GM10847 (cell line): Measurements from ENCODE around the gene TPGS2.

Source experiments
- POLR2A ChIP-seq: IDR thresholded peaks from 2 replicates; pipeline ENCODE4 v1.6.1; 2011; ENCODE audit not compliant: insufficient read length; ENCODE audit errors: extremely low read depth

Gene TPGS2

GRCh38 chr18:36828630-36829361, at the start of gene TPGS2, which contains the start of gene KIAA1328:
Gene TPGS2 (minus strand): TSS chr18:36829002. CDS start chr18:36828767, 235 bp downstream.
Gene KIAA1328 (plus strand): TSS chr18:36829127. CDS start chr18:36829139, 12 bp downstream.
- TF ChIP-seq POLR2A = peak; percentile 44

GRCh38 chr18:36872329-36872728, 43.5 kb upstream of the TPGS2 start:
- no peak for TF ChIP-seq POLR2A

- no peak for TF ChIP-seq POLR2A
These were observed 43.0 kb upstream of the TPGS2 start for GRCh38 chr18:36871801-36872200.

- no peak for TF ChIP-seq POLR2A
These were observed 38.3 kb upstream of the TPGS2 start for GRCh38 chr18:36867056-36867455.

- TF ChIP-seq POLR2A = no peak
These were observed 33.4 kb upstream of the TPGS2 start for GRCh38 chr18:36862182-36862581.

- no peak for TF ChIP-seq POLR2A
These were observed 28.0 kb upstream of the TPGS2 start for GRCh38 chr18:36856815-36857214.

- no peak for TF ChIP-seq POLR2A
These were observed 22.4 kb upstream of the TPGS2 start for GRCh38 chr18:36851202-36851590.

- no peak for TF ChIP-seq POLR2A
These were observed 21.9 kb upstream of the TPGS2 start for GRCh38 chr18:36850527-36851201.

GRCh38 chr18:36849288-36850006, 20.6 kb upstream of the TPGS2 start:
- no peak for TF ChIP-seq POLR2A

- no peak for TF ChIP-seq POLR2A
These were observed 19.8 kb upstream of the TPGS2 start for GRCh38 chr18:36848609-36849008.

GRCh38 chr18:36843784-36844183, 15.0 kb upstream of the TPGS2 start:
- no peak for TF ChIP-seq POLR2A

GRCh38 chr18:36843199-36843598, 14.4 kb upstream of the TPGS2 start:
- TF ChIP-seq POLR2A = no peak

- no peak for TF ChIP-seq POLR2A
These were observed 11.0 kb upstream of the TPGS2 start for GRCh38 chr18:36839835-36840234.

GRCh38 chr18:36835927-36836326, 7.1 kb upstream of the TPGS2 start:
- TF ChIP-seq POLR2A = no peak

- no peak for TF ChIP-seq POLR2A
These were observed 4.3 kb upstream of the TPGS2 start for GRCh38 chr18:36833120-36833519.

- no peak for TF ChIP-seq POLR2A
These were observed 2.3 kb upstream of the TPGS2 start for GRCh38 chr18:36831139-36831538.

- no peak for TF ChIP-seq POLR2A
These were observed 1.3 kb upstream of the TPGS2 start for GRCh38 chr18:36830158-36830495.
